Keratinocyte (primary cell): ENCODE data around the gene PCSK6.

Experiments
- CTCF ChIP-seq, 3 experiments: IDR thresholded peaks in 1 of 3; conservative IDR thresholded peaks in 1 of 3; optimal IDR thresholded peaks in 1 of 3; 2 replicates in 2 of 3; 3 replicates in 1 of 3; pipeline versions ENCODE3 to v1.5.1; 2011; ENCODE audit warnings: low read length in 3 of 3, mild to moderate bottlenecking in 3 of 3, moderate library complexity in 2 of 3, control low read depth in 1 of 3, inconsistent platforms in 1 of 3; ENCODE audit not compliant: insufficient read depth in 2 of 3; ENCODE audit errors: extremely low read depth in 1 of 3
- EZH2 ChIP-seq: IDR thresholded peaks from one replicate; pipeline ENCODE4 v1.6.1; 2012; ENCODE audit warnings: inconsistent platforms, mild to moderate bottlenecking, low read length, moderate library complexity

GRCh38 chr15:101386006-101386405 lies 103.5 kb downstream of the PCSK6 start:
- TF ChIP-seq CTCF (optimal IDR thresholded peaks at IDR 0.05 in 1 of 3, IDR thresholded peaks at IDR 0.05 in 1 of 3, conservative IDR thresholded peaks at IDR 0.05 in 1 of 3; ENCODE audit: extremely low read depth in 1 of 3, insufficient read depth in 2 of 3, low read length in 3 of 3) (no peak), EZH2 (no peak)
